Heart left ventricle (tissue), 16 donors: ENCODE measurements around the gene FAHD2A. TPM values are rescaled to one million over a fixed set of nuclear protein-coding genes. Genes with fewer than 3 reads are reported as not detected.

Experiments used
- ATAC-seq, 4 donors: fragments of 200-7000 bp; cut with Tn5 transposase; one replicate each; pipeline ENCODE4 v1.9.1; 2020 to 2022; ENCODE audit warnings: moderate library complexity in 4 of 4, mild to moderate bottlenecking in 3 of 4, moderate number of reproducible peaks in 1 of 4
- DNase-seq, 5 donors: peaks; one replicate each; pipeline ENCODE4 v3.0.0-alpha.2; 2020
- H3K27ac ChIP-seq, 12 donors: fragments of 200-600 bp; sonication (generic) in 4 of 12; one replicate each; pipeline versions ENCODE4 v1.5.0 to v1.8.0; 2016 to 2022; ENCODE audit warnings: mild to moderate bottlenecking in 2 of 12
- H3K27me3 ChIP-seq, 9 donors: fragments of 200-600 bp; sonication (generic) in 2 of 9; one replicate each; pipeline versions ENCODE4 v1.5.1 to v1.8.0; 2016 to 2022; ENCODE audit warnings: mild to moderate bottlenecking in 3 of 9
- H3K36me3 ChIP-seq, 9 donors: fragments of 200-600 bp; sonication (generic) in 2 of 9; one replicate each; pipeline versions ENCODE4 v1.5.0 to v1.8.0; 2018 to 2022; ENCODE audit warnings: mild to moderate bottlenecking in 2 of 9
- H3K4me1 ChIP-seq, 12 donors: fragments of 200-600 bp; sonication (generic) in 4 of 12; one replicate each; pipeline versions ENCODE4 v1.5.0 to v1.8.0; 2016 to 2022; ENCODE audit warnings: mild to moderate bottlenecking in 3 of 12
- H3K4me3 ChIP-seq, 12 donors: fragments of 200-600 bp; sonication (generic) in 4 of 12; one replicate each; pipeline versions ENCODE4 v1.5.0 to v1.8.0; 2017 to 2022; ENCODE audit warnings: mild to moderate bottlenecking in 9 of 12, moderate library complexity in 4 of 12
- H3K9me3 ChIP-seq, 12 donors: fragments of 200-600 bp; sonication (generic) in 4 of 12; one replicate each; pipeline versions ENCODE4 v1.5.0 to v1.8.0; 2016 to 2022; ENCODE audit warnings: mild to moderate bottlenecking in 1 of 12
- POLR2A ChIP-seq, 2 donors: fragments of 450-650 bp; IDR thresholded peaks; one replicate each; pipeline ENCODE4 v1.6.1; 2017; ENCODE audit warnings: antibody characterized with exemption in 2 of 2, mild to moderate bottlenecking in 2 of 2, moderate library complexity in 2 of 2
- WGBS, 4 donors: extraction: QIAGEN DNeasy Blood & Tissue Kit in 2 of 4; methylation state at CpG; one replicate each; pipeline versions ENCODE4 v1.1.5 to v1.1.7; 2013 to 2018; 5-methylcytosine and 5-hydroxymethylcytosine counted together
- intact Hi-C, 10 donors: fragments of 100-400 bp; cut with DNase I; formaldehyde crosslinking; loops; one replicate each; pipeline versions ENCODE4 v1.11.1 to v1.14.2; 2022
- polyA plus RNA-seq, 2 donors: library from polyadenylated mRNA; stranded (reverse); fragments of 200-250 nt; gene quantifications; one replicate each; pipeline ENCODE4 v1.2.3, GENCODE V29; 2013
- total RNA-seq, 9 donors: library from RNA; depleted of rRNA in 2 of 9; stranded (reverse); fragments of >200 nt in 2 of 9; fragmentation: NEBNext Ultra II Directional in 3 of 9; extraction: Animal tissue kit (Norgen Biotek cat#: 25700) in 3 of 9; gene quantifications; one replicate each; pipeline versions ENCODE4 v1.1.0 to v1.2.4, GENCODE V29; 2016 to 2023
- TF ChIP-seq, protein P1 (sequence below), 12 donors: fragments of 200-600 bp; sonication (generic) in 4 of 12; IDR thresholded peaks; one replicate each; pipeline versions ENCODE4 v1.5.0 to v1.8.0; 2018 to 2022; ENCODE audit warnings: antibody characterized with exemption in 12 of 12, mild to moderate bottlenecking in 5 of 12
- donor health status: ischemic (EF 13 %, LVEDD 7.1; RV severe dilation, severe dysfunction).
- donor health status: healthy with polysubstance abuse.
- donor health status: DM: no; HTN: yes; CAD: no.
- donor health status: DM: no; HTN: no; CAD: no.
- donor health status: ischemic (EF 25% LVEDD 6.9; RV normal size, moderate dysfunction).
- donor health status: ischemic (EF 25% LVEDD 5.7; RV mildly dilated, moderate dysfunction).
- donor health status: healthy.
- donor health status: DM: yes; HTN: yes; CAD: no.
- donor health status: ischemic (EF 35%, LVEDD 5.7; RV mildly dilated, moderate dysfunction).
- donor health status: nonischemic (EF 11% LVEDD 7.7; RV severe dilation, severe dysfunction).
- donor health status: DM: yes; HTN: yes; CAD: no.
- donor health status: PGD.
- donor health status: ischemic (EF 29% LVEDD 5.4; RV normal size, mild dysfunction).
- donor health status: nonischemic (EF 23%, LVEDD 6.1; RV moderate dilation, normal function).

FAHD2A gene
- total and polyA plus RNA-seq, 11 donors = 26.2 to 51.7 (median 34.6) TPM

- ATAC-seq (no peak), DNase-seq (no peak)
- Histone ChIP-seq H3K36me3 (no peaks in the 10 kb centered on the region), H3K4me1 (peaks cover 0 to 16% (median 2%) of the 10 kb centered on the region in 12 donors), H3K4me3 (no peak overlapping the region), H3K27me3 (peaks cover 0 to 6% (median 0%) of the 10 kb centered on the region in 9 donors), H3K9me3 (no peaks in the 10 kb centered on the region), H3K27ac (no peak overlapping the region)
- intact Hi-C loops = loop anchor here in 2 of 10 donors (5.0 kb wide), 1 partner anchor 44 kb away; no protein-coding TSS in a partner anchor
- WGBS, 4 donors = 46 to 49% (median 47%) methylated on average over 8 of the region's 8 CpGs
- no peak for TF ChIP-seq POLR2A (IDR thresholded peaks at IDR 0.05)
- TF ChIP-seq, protein P1, sequence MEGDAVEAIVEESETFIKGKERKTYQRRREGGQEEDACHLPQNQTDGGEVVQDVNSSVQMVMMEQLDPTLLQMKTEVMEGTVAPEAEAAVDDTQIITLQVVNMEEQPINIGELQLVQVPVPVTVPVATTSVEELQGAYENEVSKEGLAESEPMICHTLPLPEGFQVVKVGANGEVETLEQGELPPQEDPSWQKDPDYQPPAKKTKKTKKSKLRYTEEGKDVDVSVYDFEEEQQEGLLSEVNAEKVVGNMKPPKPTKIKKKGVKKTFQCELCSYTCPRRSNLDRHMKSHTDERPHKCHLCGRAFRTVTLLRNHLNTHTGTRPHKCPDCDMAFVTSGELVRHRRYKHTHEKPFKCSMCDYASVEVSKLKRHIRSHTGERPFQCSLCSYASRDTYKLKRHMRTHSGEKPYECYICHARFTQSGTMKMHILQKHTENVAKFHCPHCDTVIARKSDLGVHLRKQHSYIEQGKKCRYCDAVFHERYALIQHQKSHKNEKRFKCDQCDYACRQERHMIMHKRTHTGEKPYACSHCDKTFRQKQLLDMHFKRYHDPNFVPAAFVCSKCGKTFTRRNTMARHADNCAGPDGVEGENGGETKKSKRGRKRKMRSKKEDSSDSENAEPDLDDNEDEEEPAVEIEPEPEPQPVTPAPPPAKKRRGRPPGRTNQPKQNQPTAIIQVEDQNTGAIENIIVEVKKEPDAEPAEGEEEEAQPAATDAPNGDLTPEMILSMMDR (IDR thresholded peaks at IDR 0.05) = no peak
These were observed 10.7 kb upstream of the FAHD2A start for GRCh38 chr2:95391641-95392310.

DNA sequence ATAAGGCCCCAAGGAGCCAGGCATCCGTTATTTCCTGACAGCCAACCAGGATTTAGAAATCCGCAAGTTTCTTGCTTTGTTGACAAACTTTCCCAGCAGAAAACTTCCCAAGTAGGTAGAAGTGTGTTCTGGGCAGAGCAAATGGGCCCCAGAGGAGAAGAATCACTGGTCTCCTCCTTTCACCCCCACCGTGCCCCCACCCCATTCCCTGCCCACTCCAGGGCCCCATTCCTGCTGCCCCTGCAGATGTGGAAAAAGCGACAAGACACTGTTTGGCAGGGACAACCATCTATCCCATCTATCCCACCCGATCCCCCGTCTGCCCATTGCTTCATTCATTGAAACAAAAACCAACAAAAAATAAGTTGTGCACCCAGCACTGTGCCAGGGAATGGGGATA lies 10.2 kb upstream of the FAHD2A start:
- Histone ChIP-seq H3K4me1 (peaks cover 0 to 16% (median 2%) of the 10 kb centered on the region in 12 donors), H3K4me3 (no peak overlapping the region), H3K36me3 (no peaks in the 10 kb centered on the region), H3K27ac (no peak overlapping the region), H3K9me3 (no peaks in the 10 kb centered on the region), H3K27me3 (peaks cover 0 to 6% (median 0%) of the 10 kb centered on the region in 9 donors)
- 87 to 93% (median 89%) methylated on average over 6 of the region's 6 CpGs for WGBS, 4 donors
- ATAC-seq = no peak
- no peak for DNase-seq
- intact Hi-C loops = loop anchor here in 2 of 10 donors (5.0 kb wide), 1 partner anchor 45 kb away; no protein-coding TSS in a partner anchor
- TF ChIP-seq POLR2A (IDR thresholded peaks at IDR 0.05) = no peak
- TF ChIP-seq, protein P1 (IDR thresholded peaks at IDR 0.05) = no peak

DNA sequence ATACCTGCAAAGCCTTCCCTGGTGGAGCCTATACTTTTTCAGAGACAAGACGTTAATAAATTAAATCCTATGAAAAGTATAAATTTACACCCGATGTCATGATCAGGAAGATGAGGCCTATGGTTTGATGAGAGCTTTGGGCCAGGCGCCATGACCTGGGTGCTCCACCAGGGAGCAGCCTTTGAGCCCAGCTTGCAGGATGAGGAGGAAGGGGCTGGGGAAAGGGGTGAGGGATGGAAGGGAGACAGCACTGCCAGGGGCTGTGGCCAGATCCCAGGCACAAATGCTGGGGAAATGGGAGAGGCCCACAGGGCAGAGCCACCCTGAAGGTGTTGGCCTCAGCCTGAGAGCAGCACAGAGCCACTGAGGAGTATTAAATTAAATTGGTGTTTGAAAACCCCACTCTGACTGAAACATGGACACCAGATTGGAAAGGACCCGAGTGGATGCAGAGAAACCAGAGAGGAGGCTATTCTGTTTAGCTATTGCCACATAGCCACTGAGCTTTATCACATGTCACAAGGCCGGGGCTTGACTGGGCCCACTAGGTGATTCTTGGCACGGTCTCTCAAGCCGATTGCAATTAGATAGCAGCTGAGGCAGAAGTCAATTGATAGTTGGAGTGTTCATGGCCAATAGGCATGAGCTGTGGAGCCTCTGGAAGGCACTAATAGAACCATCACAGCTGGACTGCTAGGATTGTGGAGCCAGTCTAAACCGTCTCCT lies 9.6 kb upstream of the FAHD2A start:
- no peak for ATAC-seq
- intact Hi-C loops = loop anchor here in 2 of 10 donors (5.0 kb wide), 1 partner anchor 46 kb away; no protein-coding TSS in a partner anchor

More for the DNA sequence above, 9.6 kb upstream of the FAHD2A start:
- DNase-seq = no peak
- Histone ChIP-seq H3K36me3 (no peaks in the 10 kb centered on the region), H3K27me3 (peaks cover 0 to 6% (median 0%) of the 10 kb centered on the region in 9 donors), H3K4me3 (no peak overlapping the region), H3K9me3 (no peaks in the 10 kb centered on the region), H3K27ac (no peak overlapping the region), H3K4me1 (peaks cover 0 to 16% (median 2%) of the 10 kb centered on the region in 12 donors)
- WGBS, 4 donors = 73 to 84% (median 79%) methylated on average over 8 of the region's 8 CpGs
- TF ChIP-seq, protein P1 (IDR thresholded peaks at IDR 0.05) = peak in 1 of 12 donors; percentile 10
- no peak for TF ChIP-seq POLR2A (IDR thresholded peaks at IDR 0.05)
